GM19324 (cell line): Measurements from ENCODE around the gene ARID3B.
A peak's percentile ranks its signal among the peaks of the same experiment; 100 is the strongest.

Source experiments
- ATAC-seq: cut with Tn5 transposase; IDR thresholded peaks from one replicate; pipeline ENCODE4 v1.9.1; 2021; ENCODE audit warnings: mild to moderate bottlenecking, moderate library complexity; ENCODE audit not compliant: unreplicated experiment, low FRiP score

The ARID3B gene

GRCh38 chr15:74599156-74599555 lies 58.1 kb downstream of the ARID3B start:
- no peak for ATAC-seq

GRCh38 chr15:74603026-74603788 lies 62.2 kb downstream of the ARID3B start:
- ATAC-seq, result no peak

- ATAC-seq, result no peak
These were observed 63.0 kb downstream of the ARID3B start for GRCh38 chr15:74603789-74604705.

- no peak for ATAC-seq
These were observed 64.2 kb downstream of the ARID3B start for GRCh38 chr15:74604983-74605794.

GRCh38 chr15:74605795-74606150 lies 64.8 kb downstream of the ARID3B start:
- no peak for ATAC-seq

GRCh38 chr15:74608786-74609185 lies 67.8 kb downstream of the ARID3B start:
- no peak for ATAC-seq

- no peak for ATAC-seq
These were observed 68.9 kb downstream of the ARID3B start for GRCh38 chr15:74609938-74610301.

- no peak for ATAC-seq
These were observed 69.4 kb downstream of the ARID3B start for GRCh38 chr15:74610302-74610951.

- no peak for ATAC-seq
These were observed 70.3 kb downstream of the ARID3B start for GRCh38 chr15:74611341-74611740.

- no peak for ATAC-seq
These were observed 70.8 kb downstream of the ARID3B start for GRCh38 chr15:74611834-74612233.

GRCh38 chr15:74612677-74613076 lies 71.7 kb downstream of the ARID3B start:
- no peak for ATAC-seq

GRCh38 chr15:74613089-74613952 lies 72.3 kb downstream of the ARID3B start:
- no peak for ATAC-seq

GRCh38 chr15:74613953-74614743 lies 73.1 kb downstream of the ARID3B start:
- ATAC-seq, result no peak

- ATAC-seq, result peak; percentile 52
These were observed 73.9 kb downstream of the ARID3B start for GRCh38 chr15:74614744-74615507.

- ATAC-seq, result peak; percentile 85
These were observed 74.7 kb downstream of the ARID3B start, which contains the start of gene CLK3 for GRCh38 chr15:74615508-74616365. Gene CLK3, plus strand, starts transcription at chr15:74615836. Its CDS starts 3,361 bp downstream, at chr15:74619197.

GRCh38 chr15:74616366-74616939 lies 75.4 kb downstream of the ARID3B start:
- no peak for ATAC-seq

- ATAC-seq, result no peak
These were observed 76.0 kb downstream of the ARID3B start for GRCh38 chr15:74616996-74617395.
